Panc1 (cell line): ENCODE measurements around the gene VIT.
A peak's percentile ranks its signal among the peaks of the same experiment; 100 is the strongest.

ENCODE experiments used
- CTCF ChIP-seq: fragments of 450-650 bp; IDR thresholded peaks from 2 replicates; pipeline ENCODE4 v1.5.1; 2017; ENCODE audit warnings: mild to moderate bottlenecking
- POLR2AphosphoS5 ChIP-seq: IDR thresholded peaks from 2 replicates; pipeline ENCODE4 v1.6.1; 2012; ENCODE audit warnings: mild to moderate bottlenecking, low read depth, low read length, moderate library complexity
- TCF7L2 ChIP-seq: IDR thresholded peaks from 2 replicates; pipeline ENCODE4 v1.6.1; 2011; ENCODE audit warnings: mild to moderate bottlenecking, low read depth, low read length, inconsistent platforms
- TF ChIP-seq, protein P1 (sequence below), 2 experiments: IDR thresholded peaks; 2 replicates each; pipeline ENCODE4 v1.6.1; 2011 to 2012; ENCODE audit warnings: low read depth in 2 of 2, control low read depth in 1 of 2, low read length in 1 of 2, mild to moderate bottlenecking in 1 of 2, moderate library complexity in 1 of 2; ENCODE audit not compliant: insufficient read depth in 1 of 2

- TF ChIP-seq CTCF (peak; percentile 74), POLR2AphosphoS5 (no peak), TCF7L2 (no peak)
- TF ChIP-seq, protein P1, sequence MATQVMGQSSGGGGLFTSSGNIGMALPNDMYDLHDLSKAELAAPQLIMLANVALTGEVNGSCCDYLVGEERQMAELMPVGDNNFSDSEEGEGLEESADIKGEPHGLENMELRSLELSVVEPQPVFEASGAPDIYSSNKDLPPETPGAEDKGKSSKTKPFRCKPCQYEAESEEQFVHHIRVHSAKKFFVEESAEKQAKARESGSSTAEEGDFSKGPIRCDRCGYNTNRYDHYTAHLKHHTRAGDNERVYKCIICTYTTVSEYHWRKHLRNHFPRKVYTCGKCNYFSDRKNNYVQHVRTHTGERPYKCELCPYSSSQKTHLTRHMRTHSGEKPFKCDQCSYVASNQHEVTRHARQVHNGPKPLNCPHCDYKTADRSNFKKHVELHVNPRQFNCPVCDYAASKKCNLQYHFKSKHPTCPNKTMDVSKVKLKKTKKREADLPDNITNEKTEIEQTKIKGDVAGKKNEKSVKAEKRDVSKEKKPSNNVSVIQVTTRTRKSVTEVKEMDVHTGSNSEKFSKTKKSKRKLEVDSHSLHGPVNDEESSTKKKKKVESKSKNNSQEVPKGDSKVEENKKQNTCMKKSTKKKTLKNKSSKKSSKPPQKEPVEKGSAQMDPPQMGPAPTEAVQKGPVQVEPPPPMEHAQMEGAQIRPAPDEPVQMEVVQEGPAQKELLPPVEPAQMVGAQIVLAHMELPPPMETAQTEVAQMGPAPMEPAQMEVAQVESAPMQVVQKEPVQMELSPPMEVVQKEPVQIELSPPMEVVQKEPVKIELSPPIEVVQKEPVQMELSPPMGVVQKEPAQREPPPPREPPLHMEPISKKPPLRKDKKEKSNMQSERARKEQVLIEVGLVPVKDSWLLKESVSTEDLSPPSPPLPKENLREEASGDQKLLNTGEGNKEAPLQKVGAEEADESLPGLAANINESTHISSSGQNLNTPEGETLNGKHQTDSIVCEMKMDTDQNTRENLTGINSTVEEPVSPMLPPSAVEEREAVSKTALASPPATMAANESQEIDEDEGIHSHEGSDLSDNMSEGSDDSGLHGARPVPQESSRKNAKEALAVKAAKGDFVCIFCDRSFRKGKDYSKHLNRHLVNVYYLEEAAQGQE (IDR thresholded peaks at IDR 0.05; ENCODE audit: insufficient read depth in 1 of 2, low read depth in 2 of 2, low read length in 1 of 2), result no peak
Observed at GRCh38 chr2:36695746-36696415, 626 bp upstream of the VIT start.
